HG03064 (cell line): ENCODE data around the gene SLX4IP.

Experiments used
- ATAC-seq: cut with Tn5 transposase; IDR thresholded peaks from one replicate; pipeline ENCODE4 v1.9.1; 2021; ENCODE audit warnings: low read depth; ENCODE audit not compliant: unreplicated experiment

Gene SLX4IP

DNA sequence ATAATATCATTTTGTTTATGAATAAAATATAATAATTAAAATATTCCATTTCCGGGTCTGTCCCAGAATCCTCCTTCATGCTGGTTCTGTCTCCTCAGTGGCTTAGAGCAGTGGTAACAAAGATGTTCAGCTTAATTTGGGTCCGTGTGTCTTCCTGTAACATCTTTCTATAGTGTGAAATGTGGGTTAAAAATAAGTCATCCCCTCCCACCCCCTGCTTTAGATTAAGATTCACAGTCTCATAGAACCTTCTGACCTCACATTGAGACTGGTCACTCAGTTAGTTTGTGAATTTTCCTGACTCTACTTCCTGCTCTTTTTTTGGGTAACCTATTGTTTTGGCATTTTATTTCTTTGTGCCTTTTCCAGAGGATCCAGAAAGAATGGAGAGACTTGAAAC, 55.2 kb downstream of the SLX4IP start:
- ATAC-seq = no peak

DNA sequence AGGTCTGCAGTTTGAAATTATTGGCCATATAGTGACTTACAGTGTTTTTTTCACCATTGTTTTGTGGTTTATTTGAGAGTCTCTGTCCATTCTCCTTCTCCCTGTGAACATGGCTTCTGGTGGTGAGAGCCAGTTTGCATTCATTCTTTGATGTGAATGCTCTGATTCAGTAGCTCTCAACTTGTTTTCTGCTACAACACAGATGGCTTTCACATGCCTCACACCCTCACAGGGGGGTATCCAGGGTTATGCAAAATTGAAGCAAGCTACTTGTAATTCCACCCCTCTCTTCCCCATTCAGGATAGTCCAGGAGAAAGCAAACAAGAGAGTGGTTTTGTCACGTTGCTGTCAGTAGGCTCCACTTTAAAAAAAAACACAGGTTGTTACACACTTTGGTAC, 55.6 kb downstream of the SLX4IP start:
- ATAC-seq = no peak

DNA sequence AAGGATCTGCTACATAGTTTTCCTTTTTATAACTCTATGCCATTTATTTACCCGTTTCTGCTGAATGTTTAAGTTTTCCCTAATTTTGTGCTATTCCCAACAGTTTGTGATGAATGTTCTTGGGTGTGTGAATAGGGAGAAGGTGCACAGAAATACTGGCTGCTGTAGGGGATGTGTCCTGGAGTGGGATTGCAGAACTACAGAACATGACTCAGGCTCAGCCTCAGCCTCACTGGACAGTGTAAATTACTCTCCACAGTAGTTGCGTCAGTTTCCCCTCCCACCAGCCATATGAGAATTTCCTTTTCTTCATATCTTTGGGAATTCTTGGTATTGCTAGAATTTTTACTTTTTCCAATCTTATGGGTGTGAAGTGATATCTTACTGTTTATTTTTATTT, 57.0 kb downstream of the SLX4IP start:
- no peak for ATAC-seq

DNA sequence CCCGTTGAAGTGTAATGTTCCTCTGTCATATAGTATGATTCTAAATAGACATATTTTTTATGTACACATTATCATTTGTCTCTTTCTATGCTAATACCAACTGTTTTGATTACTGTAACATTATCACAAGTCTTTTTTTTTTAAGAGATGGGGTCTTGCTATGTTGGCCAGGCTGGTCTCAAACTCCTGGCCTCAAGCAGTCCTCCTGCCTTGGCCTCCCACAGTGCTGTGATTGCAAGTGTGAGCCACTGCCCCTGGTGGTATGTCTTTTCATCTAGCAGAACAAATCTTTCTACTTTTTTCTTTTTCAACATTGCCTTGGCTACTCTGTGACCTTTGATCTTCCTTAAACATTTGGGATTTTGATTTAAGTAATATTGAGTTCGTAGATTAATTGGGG, 57.7 kb downstream of the SLX4IP start:
- no peak for ATAC-seq

DNA sequence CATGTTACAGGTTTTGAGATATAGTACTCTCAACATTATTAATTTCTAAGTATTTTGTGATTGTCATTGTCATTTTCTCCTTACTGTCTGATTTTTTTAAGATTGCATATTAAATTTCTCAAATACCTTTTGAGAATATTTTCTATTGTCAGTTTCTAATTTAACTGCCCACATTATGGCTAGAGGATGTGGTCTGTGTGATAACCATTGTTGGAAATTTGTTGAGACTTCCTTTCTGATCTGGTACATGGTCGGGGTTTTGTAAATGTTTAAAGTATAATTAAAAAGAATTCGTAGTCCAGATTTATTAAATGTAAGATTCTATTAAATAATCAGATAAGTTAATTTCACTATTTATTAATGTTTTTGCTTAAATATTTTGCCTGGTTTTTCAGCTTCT, 60.1 kb downstream of the SLX4IP start:
- ATAC-seq = no peak

DNA sequence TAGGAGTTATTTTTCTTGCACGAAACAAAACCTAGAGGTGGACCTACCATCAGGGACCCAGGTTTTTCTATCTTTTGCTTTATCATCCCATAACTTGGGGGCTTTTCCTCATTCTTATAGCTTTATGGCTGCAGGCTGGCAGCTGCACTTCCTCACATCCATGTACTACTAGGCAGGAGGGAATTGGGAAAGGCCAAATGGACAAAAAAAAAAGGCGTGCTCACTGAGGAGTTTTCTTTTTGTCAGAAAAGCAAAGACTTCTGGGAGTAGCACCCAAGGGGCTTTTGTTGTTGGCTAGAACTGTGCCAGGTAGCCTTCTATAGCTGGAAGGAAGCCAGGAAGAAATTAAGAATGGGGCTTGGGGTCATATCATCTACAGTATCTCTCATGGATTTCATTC, 61.4 kb downstream of the SLX4IP start:
- no peak for ATAC-seq

DNA sequence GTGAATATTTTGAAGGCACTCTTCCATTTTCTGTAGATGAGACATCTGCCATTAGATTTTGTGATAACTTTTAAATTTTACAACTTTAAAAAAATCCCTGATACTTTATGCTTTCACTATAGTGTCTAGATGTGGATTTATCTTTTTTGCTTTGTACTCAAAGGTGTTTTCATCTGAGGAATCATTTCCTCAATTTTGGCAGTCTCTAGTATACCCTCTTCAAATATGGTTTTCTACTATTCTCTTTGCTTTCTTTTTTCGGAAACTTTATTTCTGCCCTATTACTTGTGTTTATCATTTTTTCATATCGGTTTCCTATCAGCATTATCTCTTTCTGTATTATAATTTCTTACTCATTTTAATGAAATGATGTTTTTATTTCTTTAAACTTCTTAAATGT, 62.2 kb downstream of the SLX4IP start:
- ATAC-seq = no peak

DNA sequence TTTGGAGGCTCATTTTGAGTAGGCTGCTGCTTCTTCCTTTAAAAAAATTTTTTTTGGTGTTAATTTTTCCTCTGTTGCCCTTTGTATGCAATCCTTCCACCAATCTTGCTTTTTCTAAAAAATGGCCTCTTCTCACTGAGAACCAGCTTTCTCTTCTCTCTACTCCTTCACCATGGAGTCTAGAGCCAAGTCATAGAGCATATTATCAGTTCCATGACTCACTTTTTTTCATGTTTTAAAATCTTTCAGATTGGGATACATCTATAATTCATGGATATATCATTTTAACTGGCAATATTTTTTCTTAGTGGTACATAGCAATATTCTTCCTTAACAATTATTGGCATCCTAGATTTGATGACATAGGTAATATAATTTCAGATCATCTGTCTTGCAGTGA, 62.7 kb downstream of the SLX4IP start:
- no peak for ATAC-seq

DNA sequence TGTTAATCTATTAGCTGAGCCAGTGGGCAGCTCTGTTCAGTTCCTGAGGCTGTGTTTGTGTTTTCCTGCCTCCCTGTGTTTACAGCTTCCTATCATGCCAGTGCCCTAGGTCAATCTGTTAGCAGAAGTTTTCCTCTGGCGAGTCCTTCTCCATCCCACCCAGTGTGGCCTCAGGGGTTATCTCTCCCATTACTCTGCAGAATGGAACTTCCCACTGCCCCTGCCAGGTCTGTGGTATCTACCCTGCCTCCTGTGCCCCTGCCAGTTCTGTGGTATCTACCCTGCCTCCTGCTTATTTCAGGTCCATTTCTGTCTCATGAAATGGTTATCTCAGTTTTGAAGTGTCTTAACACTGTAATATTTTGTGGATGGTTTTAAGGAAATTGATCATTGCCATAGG, 63.1 kb downstream of the SLX4IP start:
- no peak for ATAC-seq

DNA sequence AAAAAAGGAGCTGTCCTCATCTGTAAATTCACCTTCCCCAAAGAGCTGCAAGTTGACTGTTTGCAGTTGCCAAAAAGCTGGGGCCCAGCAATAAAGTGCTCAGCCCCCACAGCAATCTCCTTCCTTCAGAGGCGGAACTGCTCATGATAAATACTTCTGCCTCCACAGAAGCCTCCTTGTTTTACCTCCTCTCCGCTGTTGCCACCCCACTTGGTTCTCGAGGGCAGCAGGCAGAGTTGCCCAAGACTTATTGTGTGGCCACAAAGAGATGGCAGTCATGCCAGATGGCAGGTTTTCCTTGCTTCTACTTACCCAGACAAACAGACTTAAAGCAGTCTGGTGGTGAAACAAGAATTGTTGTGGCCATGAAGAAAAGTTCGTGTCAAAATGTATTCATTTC, 66.3 kb downstream of the SLX4IP start:
- ATAC-seq = peak; percentile 38

DNA sequence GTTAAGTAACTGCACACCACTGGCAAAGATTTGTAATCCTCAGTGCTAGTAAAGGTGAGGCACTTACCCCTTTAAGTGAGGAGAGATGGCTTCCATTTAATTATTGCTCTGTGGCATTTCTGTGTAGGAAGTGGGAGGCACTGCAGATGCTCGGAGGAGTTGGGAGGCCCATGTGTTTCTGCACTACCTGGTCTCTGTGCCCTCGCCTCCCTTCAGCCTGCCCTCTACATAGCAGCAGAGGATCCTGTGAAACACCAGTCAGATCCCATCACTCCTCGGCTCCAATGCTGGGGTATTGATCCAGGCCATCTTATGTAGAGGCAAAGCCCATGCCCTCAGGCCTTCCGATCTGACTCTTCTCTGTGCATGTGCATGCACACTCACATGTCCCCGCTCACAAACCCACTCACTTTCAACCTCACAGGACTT, 67.0 kb downstream of the SLX4IP start:
- no peak for ATAC-seq

DNA sequence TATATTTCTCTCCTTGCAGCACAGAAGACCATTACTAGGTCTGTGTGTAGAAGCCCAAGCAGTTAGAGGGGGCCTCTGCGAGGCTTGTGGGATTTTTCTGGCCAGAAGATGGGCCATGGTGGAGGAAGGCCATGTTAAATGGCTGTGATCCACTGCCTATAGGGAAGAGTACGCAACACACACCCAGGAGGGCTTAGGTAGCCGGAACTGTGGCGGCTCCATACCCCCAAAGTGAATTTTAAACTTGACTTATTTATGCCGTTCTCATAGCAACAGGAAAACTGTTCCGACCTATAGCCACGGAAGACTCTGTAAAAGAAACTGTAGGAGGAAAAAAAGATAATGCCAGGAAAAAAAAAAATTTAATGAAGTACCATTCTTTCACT, 69.5 kb downstream of the SLX4IP start:
- ATAC-seq = no peak

DNA sequence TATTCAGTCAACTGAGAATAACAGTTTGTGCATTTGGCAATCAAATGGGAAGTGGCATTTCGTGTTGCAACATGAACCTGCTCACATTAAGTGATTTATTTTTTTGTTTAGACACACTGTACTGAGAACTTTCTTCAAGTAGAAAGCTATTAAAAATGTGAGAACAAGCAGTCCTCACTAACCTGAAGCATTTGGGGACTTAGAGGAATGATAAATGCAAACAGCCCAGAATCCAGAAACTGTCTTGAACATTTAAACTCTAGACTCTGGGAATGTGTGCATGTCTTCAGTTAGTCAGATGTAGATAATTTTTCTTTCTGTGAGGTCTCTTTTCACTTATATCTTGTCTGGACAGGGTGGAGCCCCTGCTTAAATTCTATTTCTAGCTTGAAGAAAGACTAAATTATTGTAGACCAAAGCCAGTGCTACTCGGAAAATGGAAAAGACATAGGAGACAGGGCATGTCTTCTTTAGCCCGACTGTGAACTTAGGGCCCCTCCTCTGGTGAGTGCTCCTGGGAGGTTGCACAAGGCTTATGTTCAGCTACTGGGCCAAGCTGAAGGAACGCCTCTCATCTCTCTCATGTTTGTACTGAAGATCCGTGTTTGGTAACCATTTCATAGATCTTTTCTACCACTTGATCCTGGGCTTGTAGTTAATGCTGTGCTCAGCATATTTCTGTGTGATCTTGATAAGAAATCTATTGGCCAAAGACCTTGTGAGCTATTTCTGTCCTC, 70.1 kb downstream of the SLX4IP start:
- ATAC-seq = no peak

DNA sequence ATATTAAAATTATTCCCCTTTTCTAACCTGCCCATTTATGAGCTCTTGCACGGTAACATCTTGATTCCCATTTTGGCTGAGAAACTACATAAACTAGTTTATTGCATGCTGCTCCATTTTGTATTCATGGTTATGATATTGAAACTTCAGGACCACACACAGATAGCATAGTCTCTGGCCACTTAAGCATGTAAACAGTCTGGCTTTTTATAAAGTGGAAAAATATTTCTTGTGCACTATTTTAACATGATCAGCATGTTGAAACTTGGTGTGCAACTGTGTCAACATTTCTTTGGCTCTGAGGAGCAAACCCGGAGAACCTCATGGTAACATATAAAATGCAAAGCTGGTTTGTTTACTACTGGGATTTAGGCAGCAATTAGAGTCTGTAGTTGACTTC, 70.7 kb downstream of the SLX4IP start:
- no peak for ATAC-seq

DNA sequence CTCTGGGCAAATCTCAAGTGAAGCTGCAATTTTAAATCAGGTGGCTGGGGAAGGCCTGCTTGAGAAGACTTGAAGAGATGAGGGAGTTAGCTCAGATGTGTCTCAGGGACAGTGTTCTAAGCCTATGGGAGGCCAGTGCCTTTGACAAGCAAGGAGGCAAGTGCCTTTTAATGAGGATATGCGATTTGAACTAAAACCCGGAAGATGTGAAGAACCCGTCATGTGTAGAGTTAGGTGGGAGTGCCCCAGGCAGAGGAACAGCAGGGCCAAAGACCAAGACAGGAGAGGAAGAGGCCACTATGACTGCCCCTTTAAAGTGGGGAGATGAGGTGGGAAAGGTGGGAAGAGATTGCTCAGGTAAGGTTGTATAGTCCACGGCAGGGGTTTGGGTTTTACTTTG, 71.9 kb downstream of the SLX4IP start:
- no peak for ATAC-seq

DNA sequence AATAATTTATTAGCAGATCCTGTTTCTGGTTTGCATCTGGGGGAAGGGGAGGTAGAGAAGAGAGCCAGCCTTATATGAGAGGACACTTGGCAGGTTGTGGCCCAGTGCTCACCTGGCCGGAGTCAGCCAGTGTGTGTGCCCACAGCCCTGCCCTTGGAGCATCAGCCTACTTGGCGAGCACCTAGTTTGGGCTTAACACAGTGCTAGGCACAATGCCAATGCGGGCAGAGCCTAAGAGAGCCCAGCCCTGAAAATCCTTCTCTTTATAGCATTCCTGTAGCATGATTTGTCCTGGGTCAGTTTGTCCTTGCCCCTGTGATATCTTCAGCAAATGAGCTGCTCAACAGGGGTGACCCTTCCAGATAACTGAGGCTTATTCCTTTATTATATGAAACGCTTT, 73.0 kb downstream of the SLX4IP start:
- ATAC-seq = no peak

DNA sequence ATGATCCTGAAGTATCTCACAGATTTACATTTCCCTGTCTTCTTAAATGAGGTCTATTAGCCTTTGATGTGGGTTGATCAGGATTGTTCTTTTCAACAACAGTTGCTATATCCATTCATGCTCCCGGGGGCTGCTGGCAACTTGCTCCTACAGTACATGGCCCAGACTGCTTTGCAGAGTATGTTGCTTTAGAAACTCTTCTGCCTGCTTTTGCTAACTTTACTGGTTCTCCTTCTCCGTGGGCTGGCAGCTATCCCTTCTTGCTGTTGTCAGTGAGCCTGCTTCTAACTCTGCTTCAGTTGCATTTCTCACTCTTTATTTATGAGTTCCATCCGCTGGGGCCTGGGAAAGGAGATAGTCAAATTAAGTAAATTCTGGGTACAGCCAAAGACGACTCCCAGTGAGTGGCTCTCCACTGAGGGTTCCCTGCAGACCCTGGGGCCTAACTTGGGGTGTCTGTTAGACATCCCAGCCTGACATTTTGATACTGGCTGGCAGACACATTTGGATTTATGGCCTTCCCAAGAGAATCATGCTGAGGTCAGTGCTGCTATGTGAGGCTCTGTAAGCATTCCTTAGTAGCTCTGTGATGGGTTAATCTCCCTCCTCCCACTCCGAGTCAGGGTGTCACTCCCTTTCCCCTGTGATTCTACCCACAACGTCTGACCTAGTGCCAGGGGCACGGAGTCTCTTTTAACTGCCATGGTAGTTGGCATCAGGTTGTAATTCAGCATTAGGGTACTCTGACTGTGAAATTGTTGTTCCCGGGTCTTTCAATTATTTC, 73.6 kb downstream of the SLX4IP start:
- no peak for ATAC-seq

DNA sequence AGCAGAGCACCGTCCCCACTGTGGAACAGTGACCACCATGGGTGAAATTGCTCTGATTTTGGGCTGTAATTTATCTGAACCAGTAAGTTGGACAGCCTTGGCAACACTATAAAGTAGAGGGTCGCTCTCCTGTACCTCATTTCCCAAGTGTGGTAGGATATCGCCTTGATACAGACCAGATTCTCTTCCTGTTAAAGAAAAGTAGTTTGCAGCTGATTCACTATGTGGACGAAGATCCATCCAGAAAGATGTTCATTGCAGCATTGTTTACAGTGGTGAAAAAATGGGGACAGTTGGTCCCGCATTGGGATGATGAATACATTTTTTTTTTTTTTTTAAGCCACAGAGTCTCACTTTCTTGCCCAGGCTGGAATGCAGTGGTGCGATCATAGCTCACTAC, 74.3 kb downstream of the SLX4IP start:
- no peak for ATAC-seq

DNA sequence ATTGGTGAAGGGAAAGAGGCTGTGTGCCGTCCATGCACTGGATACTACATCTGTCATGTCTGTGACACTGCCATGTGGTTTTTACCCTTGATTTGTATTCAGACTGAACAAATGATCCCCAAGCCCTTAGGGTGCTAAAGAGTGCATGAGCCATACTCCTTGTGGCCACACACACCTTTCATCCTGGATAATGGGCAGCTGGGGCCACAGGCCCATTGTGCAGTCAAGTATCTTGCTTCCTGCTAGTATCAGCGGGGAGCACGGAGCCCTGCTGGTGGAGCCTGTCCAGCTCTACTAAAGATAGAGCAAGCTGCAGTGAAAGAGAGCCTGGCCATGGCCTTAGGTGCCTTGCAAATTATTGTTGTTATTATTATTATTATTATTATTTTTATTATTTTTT, 75.1 kb downstream of the SLX4IP start:
- no peak for ATAC-seq

DNA sequence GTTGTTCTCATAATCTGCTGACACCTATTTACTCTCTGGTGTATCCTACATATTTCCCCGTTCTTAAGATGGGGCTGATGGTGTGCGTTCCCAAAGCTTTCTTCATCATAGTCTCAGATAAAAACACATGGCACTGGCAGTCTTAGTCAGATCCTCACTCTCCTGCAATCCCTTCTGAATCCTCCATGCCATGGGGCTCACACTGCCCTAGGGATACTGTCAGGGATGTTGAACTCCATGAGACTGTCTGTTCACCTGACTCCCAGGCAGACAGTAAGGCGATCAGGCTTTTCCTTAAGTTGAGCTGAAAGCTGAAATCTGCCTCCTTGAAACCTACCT, 76.0 kb downstream of the SLX4IP start:
- ATAC-seq = peak; percentile 10

DNA sequence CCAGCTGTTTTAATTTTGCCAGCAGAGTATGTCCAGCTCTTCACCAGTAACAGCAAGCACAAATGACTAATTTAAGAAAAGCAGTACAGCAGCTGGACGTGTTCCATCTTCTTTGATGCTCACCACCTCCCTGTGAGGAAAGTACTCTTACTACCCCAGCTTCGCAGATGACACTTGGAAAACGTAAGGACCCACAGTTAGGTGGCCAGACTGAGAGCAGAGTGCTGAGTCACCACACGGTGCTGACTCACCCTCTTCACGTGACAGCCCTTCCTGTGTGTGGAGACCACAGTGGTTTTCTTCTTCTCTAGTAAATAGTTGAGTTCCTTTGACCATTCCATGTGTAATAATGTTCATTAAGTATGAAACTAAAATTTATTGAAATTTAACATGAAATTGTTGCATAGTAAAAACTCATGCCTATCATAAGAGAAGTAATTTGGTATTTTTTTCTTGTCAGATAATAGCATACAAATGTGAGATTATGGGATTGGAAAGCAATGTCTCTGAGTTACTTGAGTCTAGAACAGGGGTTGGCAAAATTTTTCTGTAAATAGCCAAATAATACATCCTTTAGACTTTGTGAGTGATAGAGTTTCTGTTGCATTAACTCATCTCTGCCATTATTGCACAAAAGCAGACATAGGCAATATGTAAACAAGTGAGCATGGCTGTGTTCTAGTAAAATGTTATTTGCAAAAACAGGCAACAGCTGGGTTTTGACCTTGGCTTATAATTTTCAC, 76.6 kb downstream of the SLX4IP start:
- ATAC-seq = peak; percentile 94

DNA sequence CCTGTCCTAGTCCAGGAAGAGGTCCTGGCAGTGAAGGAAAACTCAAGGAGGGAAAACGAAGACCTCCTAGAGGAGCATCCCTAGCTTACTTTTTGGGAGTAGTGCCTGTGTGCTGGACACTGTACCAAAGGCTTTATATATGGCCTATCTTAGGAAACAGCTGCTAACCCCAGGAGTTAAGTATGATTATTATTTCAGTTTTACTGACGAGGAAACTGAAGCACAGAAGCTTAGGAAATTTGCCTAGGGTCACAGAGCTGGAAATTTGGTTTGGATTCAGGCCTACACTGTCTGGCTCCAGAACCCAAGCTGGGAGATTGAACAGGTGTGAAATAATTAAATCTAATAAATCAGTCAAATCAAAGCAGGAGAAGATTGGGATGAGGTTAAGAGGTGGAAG, 78.0 kb downstream of the SLX4IP start:
- no peak for ATAC-seq
